ENCODE measurements around the gene LAG3. TPM values are rescaled to one million over a fixed set of nuclear protein-coding genes. Genes with fewer than 3 reads are reported as not detected.
A peak's percentile ranks its signal among the peaks of the same experiment; 100 is the strongest.
"Not testable (repeated sequence)": the region's sequence is repeated elsewhere in the genome, so short reads cannot be mapped to it uniquely, and the experiment has no call there.

LAG3 gene
- polyA plus RNA-seq, 1 donor, result 2.1 TPM

DNA sequence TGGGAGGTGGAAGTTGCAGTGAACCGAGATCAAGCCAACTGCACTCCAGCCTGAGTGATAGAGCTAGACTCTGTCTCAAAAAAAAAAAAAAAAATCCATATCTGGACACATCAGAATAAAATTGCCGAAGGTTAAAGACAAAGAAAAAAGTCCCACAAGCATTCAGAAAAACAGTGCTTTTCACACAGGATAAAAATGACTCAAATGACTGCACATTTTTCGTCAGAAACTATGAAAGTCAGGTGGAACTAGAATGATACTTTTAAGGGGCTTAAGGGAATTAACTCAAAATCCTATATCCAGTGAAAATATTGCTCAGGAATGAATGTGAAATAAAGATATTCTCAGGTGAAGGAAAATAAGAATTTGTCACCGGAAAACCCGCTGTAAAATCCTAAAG is 35.6 kb upstream of the LAG3 start:
- no peak overlapping the region for H3K27ac ChIP-seq (ENCODE audit: low read length)
- H3K9me3 ChIP-seq (ENCODE audit: control insufficient read depth, low read depth, low read length), result no peaks in the 10 kb centered on the region
- H3K27me3 ChIP-seq (ENCODE audit: control insufficient read depth, insufficient read depth, low read length), result no peaks in the 10 kb centered on the region
- no peak for DNase-seq
- WGBS (ENCODE audit: insufficient coverage, low lambda C conversion rate), result 92% methylated on average over 3 of the region's 5 CpGs
- H3K4me1 ChIP-seq (ENCODE audit: control insufficient read depth, insufficient read depth, low read length), result peaks cover 7% of the 10 kb centered on the region
- H3K4me3 ChIP-seq (ENCODE audit: low read length), result no peak overlapping the region
- peaks cover 6% of the 10 kb centered on the region for H3K36me3 ChIP-seq (ENCODE audit: control insufficient read depth, insufficient read depth, low read length)

DNA sequence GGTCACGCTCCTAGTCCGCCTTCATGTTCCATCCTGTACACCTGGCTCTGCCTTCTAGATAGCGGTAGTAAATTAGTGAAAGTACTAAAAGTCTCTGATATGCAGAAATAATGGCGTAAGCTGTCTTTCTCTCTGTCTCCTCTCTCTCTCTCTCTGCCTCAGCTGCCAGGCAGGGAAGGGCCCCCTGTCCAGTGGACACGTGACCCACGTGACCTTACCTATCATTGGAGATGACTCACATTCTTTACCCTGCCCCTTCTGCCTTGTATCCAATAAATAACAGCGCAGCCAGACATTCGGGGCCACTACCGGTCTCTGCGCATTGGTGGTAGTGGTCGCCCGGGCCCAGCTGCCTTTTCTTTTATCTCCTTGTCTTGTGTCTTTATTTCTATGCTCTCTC is 30.2 kb upstream of the LAG3 start:
- not testable (repeated sequence) for DNase-seq; H3K4me3 ChIP-seq (ENCODE audit: low read length); H3K27me3 ChIP-seq (ENCODE audit: control insufficient read depth, insufficient read depth, low read length); H3K27ac ChIP-seq (ENCODE audit: low read length); H3K4me1 ChIP-seq (ENCODE audit: control insufficient read depth, insufficient read depth, low read length); H3K9me3 ChIP-seq (ENCODE audit: control insufficient read depth, low read depth, low read length)
- WGBS (ENCODE audit: insufficient coverage, low lambda C conversion rate), result no CpG with 5 or more reads among the region's 12 CpGs
- peaks cover 16% of the 10 kb centered on the region for H3K36me3 ChIP-seq (ENCODE audit: control insufficient read depth, insufficient read depth, low read length)

DNA sequence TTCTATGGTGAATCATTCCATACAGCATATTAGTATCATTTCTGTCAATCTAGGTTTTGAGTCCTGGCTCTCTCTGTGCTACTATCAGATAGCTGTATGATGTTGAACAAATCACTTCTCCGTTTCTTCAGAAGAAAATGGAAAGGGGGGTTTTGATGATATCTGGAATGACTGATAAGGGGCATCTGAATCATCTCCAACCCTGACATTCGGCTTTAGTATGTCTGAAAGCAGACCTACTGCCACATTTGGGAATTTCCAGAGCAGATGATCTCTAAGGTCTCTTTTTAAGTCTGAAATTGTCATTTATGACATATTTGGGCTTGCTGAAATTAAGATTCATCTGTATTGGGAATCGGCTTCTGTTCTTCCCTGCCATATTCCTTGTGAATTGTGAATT is 29.5 kb upstream of the LAG3 start:
- H3K4me3 ChIP-seq (ENCODE audit: low read length), result no peak overlapping the region
- no peak for DNase-seq
- H3K9me3 ChIP-seq (ENCODE audit: control insufficient read depth, low read depth, low read length), result no peaks in the 10 kb centered on the region
- H3K27me3 ChIP-seq (ENCODE audit: control insufficient read depth, insufficient read depth, low read length), result no peaks in the 10 kb centered on the region
- peaks cover 23% of the 10 kb centered on the region for H3K36me3 ChIP-seq (ENCODE audit: control insufficient read depth, insufficient read depth, low read length)
- no peaks in the 10 kb centered on the region for H3K4me1 ChIP-seq (ENCODE audit: control insufficient read depth, insufficient read depth, low read length)
- H3K27ac ChIP-seq (ENCODE audit: low read length), result no peak overlapping the region
- 73% methylated on average over 2 of the region's 3 CpGs for WGBS (ENCODE audit: insufficient coverage, low lambda C conversion rate)

DNA sequence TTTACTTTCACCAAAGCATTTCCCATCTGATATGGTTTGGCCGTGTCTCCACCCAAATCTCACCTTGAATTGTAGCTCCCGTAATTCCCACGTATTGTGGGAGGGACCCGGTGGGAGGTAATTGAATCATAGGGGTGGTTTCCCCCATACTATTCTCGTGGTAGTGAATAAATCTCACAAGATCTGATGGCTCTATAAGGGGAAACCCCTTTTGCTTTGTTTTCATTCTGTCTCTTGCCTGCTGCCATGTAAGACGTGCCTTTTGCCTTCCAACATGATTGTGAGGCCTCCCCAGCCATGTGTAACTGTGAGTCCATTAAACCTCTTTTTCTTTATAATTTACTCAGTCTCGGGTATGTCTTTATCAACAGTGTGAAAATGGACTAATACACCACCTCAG is 29.0 kb upstream of the LAG3 start:
- H3K9me3 ChIP-seq (ENCODE audit: control insufficient read depth, low read depth, low read length); DNase-seq; H3K27ac ChIP-seq (ENCODE audit: low read length); H3K4me3 ChIP-seq (ENCODE audit: low read length); H3K4me1 ChIP-seq (ENCODE audit: control insufficient read depth, insufficient read depth, low read length); H3K27me3 ChIP-seq (ENCODE audit: control insufficient read depth, insufficient read depth, low read length): not testable (repeated sequence)
- H3K36me3 ChIP-seq (ENCODE audit: control insufficient read depth, insufficient read depth, low read length), result peaks cover 28% of the 10 kb centered on the region
- 38% methylated on average over 2 of the region's 7 CpGs for WGBS (ENCODE audit: insufficient coverage, low lambda C conversion rate)

DNA sequence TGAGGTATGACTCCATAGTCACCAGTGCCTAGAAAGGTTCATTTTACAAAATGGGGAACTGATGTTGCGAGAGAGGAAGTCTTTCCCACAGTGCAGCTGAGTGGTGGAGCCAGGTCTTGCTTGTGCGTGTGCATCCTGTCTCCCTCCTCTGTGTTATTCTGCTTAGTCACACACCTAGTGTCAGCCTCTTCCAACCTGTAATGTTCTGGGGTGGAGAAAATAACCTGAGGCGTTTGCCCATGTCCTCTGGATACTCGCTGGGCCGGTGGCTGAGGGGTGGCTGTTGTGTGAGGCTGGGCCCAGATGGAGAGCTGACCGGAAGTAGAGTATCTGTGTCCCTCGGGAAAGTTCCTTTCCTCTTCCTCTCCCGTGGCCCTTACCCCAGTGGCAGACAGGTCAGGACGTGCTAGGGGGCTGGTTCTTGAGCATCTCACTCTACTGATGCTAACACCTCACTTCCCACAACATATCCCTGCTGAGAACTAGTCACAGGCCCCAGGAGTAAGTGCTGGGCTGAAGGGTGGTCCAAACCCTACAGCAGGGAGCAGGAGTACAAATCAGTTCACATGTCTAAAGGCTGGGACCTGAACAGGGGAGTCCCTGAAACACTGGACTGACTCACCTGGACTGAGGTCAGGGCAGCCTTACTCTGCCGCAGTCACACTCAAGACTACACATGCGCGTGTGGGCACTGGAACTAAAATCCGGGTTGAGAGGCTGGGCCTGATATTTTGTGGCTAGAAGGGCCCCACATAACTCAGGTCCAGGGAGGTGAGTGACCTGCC is 26.4 kb upstream of the LAG3 start:
- H3K9me3 ChIP-seq (ENCODE audit: control insufficient read depth, low read depth, low read length), result no peaks in the 10 kb centered on the region
- H3K4me1 ChIP-seq (ENCODE audit: control insufficient read depth, insufficient read depth, low read length), result no peaks in the 10 kb centered on the region
- no peaks in the 10 kb centered on the region for H3K27me3 ChIP-seq (ENCODE audit: control insufficient read depth, insufficient read depth, low read length)
- H3K4me3 ChIP-seq (ENCODE audit: low read length), result no peak overlapping the region
- no CpG with 5 or more reads among the region's 13 CpGs for whole genome bisulfite sequencing (ENCODE audit: insufficient coverage, low lambda C conversion rate)
- no peak overlapping the region for H3K27ac ChIP-seq (ENCODE audit: low read length)
- H3K36me3 ChIP-seq (ENCODE audit: control insufficient read depth, insufficient read depth, low read length), result peaks cover 53% of the 10 kb centered on the region
- DNase-seq, result no peak

DNA sequence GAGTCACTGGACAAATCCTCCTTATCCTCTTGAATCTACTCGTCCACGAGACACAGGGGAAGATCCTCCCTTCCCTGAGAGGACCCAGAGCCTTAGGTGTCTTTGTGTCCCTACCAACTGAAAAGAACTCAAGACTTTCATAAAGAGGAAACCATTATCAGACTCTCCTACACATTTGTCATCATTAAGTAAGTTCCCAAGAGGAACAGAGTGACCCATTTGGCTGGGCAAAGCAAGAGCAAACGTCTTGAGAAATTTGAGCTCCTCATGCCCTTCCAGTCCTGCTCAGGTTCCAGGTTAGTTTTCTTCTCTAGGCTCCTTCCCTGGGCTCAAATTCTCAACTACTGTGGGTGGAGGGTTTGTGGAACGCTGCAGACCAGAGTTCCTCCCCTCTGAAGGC is 25.1 kb upstream of the LAG3 start:
- peaks cover 63% of the 10 kb centered on the region for H3K36me3 ChIP-seq (ENCODE audit: control insufficient read depth, insufficient read depth, low read length)
- no peak for DNase-seq
- WGBS (ENCODE audit: insufficient coverage, low lambda C conversion rate), result no CpG with 5 or more reads among the region's 4 CpGs
- no peaks in the 10 kb centered on the region for H3K27me3 ChIP-seq (ENCODE audit: control insufficient read depth, insufficient read depth, low read length)
- H3K4me3 ChIP-seq (ENCODE audit: low read length), result no peak overlapping the region
- no peaks in the 10 kb centered on the region for H3K9me3 ChIP-seq (ENCODE audit: control insufficient read depth, low read depth, low read length)
- H3K4me1 ChIP-seq (ENCODE audit: control insufficient read depth, insufficient read depth, low read length), result peaks cover 7% of the 10 kb centered on the region
- H3K27ac ChIP-seq (ENCODE audit: low read length), result no peak overlapping the region

DNA sequence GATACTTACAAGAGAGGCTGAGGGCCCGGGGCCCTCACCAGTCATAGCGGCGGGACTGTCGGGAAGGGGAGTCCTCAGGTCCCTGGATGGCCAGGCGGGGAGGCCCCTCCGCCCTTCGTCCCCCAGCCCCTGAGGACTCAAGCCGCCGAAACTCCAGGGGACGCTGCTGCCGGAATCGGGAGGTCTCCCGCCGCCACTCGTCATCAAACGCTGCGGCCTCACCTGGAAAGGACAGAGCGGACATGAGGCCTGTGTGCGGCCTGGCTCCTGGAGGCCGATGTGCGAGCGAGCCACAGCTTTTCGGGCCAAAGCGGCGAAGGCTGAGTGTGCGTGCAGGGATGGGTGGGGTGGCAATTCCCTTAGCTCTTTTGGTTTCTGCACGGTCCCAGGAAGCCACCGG is 23.6 kb upstream of the LAG3 start:
- peaks cover 63% of the 10 kb centered on the region for H3K36me3 ChIP-seq (ENCODE audit: control insufficient read depth, insufficient read depth, low read length)

DNA sequence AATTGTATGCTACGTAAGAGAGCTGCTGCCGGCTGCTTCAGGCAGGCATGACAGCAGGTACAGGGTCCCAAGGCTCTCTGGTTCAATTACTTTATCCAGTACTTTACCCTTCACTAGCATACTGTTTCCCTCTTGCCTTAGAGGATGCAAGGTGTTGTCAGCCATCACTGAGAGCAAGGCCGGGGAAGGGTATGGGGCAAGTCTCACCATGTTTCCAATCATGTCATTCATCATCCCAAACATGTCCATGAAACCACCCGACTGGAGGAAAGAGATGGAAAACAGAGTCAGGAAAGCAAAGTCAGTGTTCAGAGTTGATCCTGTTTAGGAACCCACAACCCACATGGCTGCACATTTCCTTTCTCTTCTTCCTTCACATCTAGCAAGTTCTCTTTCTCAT is 21.8 kb upstream of the LAG3 start:
- no peak for DNase-seq
- Histone ChIP-seq H3K4me3 (ENCODE audit: low read length) (no peak overlapping the region), H3K9me3 (ENCODE audit: control insufficient read depth, low read depth, low read length) (no peaks in the 10 kb centered on the region), H3K4me1 (ENCODE audit: control insufficient read depth, insufficient read depth, low read length) (peaks cover 17% of the 10 kb centered on the region), H3K36me3 (ENCODE audit: control insufficient read depth, insufficient read depth, low read length) (peaks cover 58% of the 10 kb centered on the region), H3K27me3 (ENCODE audit: control insufficient read depth, insufficient read depth, low read length) (no peaks in the 10 kb centered on the region), H3K27ac (ENCODE audit: low read length) (no peak overlapping the region)
- no CpG with 5 or more reads among the region's 4 CpGs for WGBS (ENCODE audit: insufficient coverage, low lambda C conversion rate)

More for the DNA sequence above, 23.6 kb upstream of the LAG3 start:
- Histone ChIP-seq H3K27me3 (ENCODE audit: control insufficient read depth, insufficient read depth, low read length) (no peaks in the 10 kb centered on the region), H3K4me1 (ENCODE audit: control insufficient read depth, insufficient read depth, low read length) (peaks cover 10% of the 10 kb centered on the region), H3K27ac (ENCODE audit: low read length) (no peak overlapping the region), H3K9me3 (ENCODE audit: control insufficient read depth, low read depth, low read length) (no peaks in the 10 kb centered on the region), H3K4me3 (ENCODE audit: low read length) (no peak overlapping the region)
- WGBS (ENCODE audit: insufficient coverage, low lambda C conversion rate), result no CpG with 5 or more reads among the region's 28 CpGs
- DNase-seq, result no peak

DNA sequence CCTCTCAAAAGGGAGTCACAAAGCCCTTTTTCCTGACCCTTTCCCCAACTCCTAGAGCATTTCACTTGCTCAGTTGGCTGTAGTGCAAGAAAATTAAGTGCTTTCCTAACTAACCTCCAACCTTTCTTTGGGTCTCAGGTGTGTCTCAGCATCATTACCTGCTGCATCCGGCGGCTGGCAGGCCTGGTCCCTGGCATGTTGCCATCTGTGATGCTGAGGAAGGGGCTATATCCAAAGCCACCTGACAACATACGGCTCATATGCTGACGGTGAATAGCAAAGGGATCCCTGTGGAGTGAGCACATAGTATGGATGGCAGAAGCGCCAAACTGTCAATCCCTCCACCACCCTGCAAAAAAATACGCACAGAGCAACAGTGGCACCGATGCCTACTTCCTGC is 20.6 kb upstream of the LAG3 start:
- Histone ChIP-seq H3K4me1 (ENCODE audit: control insufficient read depth, insufficient read depth, low read length) (peaks cover 17% of the 10 kb centered on the region), H3K9me3 (ENCODE audit: control insufficient read depth, low read depth, low read length) (no peaks in the 10 kb centered on the region), H3K4me3 (ENCODE audit: low read length) (peak overlapping the region; percentile 98), H3K36me3 (ENCODE audit: control insufficient read depth, insufficient read depth, low read length) (peaks cover 50% of the 10 kb centered on the region), H3K27me3 (ENCODE audit: control insufficient read depth, insufficient read depth, low read length) (no peaks in the 10 kb centered on the region), H3K27ac (ENCODE audit: low read length) (peak overlapping the region; percentile 100)
- no CpG with 5 or more reads among the region's 7 CpGs for WGBS (ENCODE audit: insufficient coverage, low lambda C conversion rate)
- DNase-seq, result peak in 1 of 2 donors; percentile 11

DNA sequence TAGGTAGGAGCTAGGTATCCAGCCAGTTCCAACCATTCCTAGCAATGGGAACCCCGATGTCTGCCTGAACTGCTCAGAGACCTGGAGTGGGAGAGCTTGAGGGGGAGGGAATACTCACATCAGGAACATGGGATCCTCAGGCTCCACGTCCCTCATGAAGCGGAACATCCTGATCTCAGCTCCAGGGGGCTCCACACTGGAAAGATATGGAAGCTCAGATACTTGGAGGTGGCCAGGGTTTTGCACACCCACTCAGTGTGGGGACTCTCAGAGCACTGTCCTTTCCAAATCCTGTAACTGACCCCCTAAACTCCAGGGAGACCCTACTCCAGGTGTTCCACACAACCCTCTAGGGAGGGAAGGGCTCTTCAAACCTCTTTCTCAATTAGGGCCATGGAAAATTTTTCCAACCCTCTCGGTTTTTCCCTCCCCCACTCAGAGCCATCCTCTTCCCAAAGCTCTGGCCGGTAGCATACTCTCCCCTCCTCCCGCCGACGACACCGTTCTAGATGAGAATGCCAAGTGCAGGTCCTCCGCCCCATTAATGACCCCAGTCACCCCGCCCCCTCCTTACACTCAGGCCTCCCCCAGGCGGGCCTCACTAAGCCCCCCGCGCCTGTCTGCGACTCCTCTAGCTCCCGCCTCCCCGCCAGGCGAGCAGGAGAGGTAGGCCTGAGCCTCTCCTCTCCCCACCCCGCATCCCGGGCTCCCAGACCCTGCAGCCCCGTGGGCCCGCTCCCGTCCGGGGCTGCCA is 20.0 kb upstream of the LAG3 start:
- peak overlapping the region; percentile 98 for H3K4me3 ChIP-seq (ENCODE audit: low read length)
- WGBS (ENCODE audit: insufficient coverage, low lambda C conversion rate), result no CpG with 5 or more reads among the region's 24 CpGs
- peaks cover 44% of the 10 kb centered on the region for H3K36me3 ChIP-seq (ENCODE audit: control insufficient read depth, insufficient read depth, low read length)
- peak in 1 of 2 donors; percentile 62 for DNase-seq
- H3K4me1 ChIP-seq (ENCODE audit: control insufficient read depth, insufficient read depth, low read length), result peaks cover 17% of the 10 kb centered on the region
- no peaks in the 10 kb centered on the region for H3K9me3 ChIP-seq (ENCODE audit: control insufficient read depth, low read depth, low read length)
- H3K27ac ChIP-seq (ENCODE audit: low read length), result peak overlapping the region; percentile 100
- H3K27me3 ChIP-seq (ENCODE audit: control insufficient read depth, insufficient read depth, low read length), result no peaks in the 10 kb centered on the region

Measured in large intestine (tissue), 3 donors.